ENCODE measurements around the gene CSRNP2. TPM values are rescaled to one million over a fixed set of nuclear protein-coding genes. Genes with fewer than 3 reads are reported as not detected.
A peak's percentile ranks its signal among the peaks of the same experiment; 100 is the strongest.

CSRNP2 gene
- total and polyA plus RNA-seq, 2 of the 13 experiments (the other 11 are each of a cell fraction or from before 2014, with no cell fraction given) = 4.8 to 7.3 TPM

DNA sequence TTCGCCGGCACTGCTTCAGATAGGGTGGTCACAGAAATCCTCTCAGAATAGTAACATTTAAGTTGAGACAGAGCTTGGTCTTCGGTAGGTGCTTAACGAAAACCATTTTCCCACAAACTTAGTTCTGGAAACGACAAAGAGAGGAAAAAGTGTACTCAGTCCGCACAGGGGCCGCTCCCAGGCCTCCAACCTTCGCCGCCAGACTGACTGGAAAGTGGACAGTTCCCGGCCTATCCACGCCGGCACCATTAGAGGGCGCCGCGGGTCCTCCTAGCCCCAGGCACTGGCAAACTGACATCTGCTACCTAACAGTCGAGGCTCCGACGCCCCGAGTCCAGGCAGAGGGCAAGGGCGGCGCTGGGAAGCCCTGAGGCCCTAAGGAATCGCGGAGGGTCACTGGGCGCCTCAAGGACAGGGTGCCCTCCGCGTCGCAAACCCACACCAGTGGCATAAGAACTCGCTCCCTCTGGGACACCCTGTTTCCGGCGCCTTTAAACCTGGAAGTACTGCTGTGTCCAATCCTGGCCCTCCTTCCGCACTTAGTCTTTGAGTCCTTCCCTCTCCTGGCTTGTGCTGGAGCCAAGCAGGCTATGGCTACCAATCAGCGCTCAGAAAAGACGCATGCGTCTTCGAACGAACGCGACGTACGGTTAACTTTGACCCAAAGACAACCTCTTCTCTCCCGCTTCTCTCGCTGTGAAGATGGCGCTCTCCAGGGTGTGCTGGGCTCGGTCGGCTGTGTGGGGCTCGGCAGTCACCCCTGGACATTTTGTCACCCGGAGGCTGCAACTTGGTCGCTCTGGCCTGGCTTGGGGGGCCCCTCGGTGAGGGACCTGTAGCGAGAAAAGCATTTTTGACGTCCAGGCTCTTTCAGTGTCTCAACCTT, 35.5 kb downstream of the CSRNP2 start, which contains the start of gene LETMD1 (continued):
- no peak; the same call in 1 of the 2 replicates for TF ChIP-seq TBX3 (IDR thresholded peaks at IDR 0.05; ENCODE audit: borderline replicate concordance)
- TF ChIP-seq, protein P1, sequence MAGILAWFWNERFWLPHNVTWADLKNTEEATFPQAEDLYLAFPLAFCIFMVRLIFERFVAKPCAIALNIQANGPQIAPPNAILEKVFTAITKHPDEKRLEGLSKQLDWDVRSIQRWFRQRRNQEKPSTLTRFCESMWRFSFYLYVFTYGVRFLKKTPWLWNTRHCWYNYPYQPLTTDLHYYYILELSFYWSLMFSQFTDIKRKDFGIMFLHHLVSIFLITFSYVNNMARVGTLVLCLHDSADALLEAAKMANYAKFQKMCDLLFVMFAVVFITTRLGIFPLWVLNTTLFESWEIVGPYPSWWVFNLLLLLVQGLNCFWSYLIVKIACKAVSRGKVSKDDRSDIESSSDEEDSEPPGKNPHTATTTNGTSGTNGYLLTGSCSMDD (CRISPR knock-in tag; IDR thresholded peaks at IDR 0.05) = no peak
- 0 out of 2 replicates have a peak, but pooled peaks have one; percentile 33 for TF ChIP-seq ZNF816 (CRISPR knock-in tag; IDR thresholded peaks at IDR 0.05; ENCODE audit: borderline replicate concordance)
- TF ChIP-seq, protein P2, sequence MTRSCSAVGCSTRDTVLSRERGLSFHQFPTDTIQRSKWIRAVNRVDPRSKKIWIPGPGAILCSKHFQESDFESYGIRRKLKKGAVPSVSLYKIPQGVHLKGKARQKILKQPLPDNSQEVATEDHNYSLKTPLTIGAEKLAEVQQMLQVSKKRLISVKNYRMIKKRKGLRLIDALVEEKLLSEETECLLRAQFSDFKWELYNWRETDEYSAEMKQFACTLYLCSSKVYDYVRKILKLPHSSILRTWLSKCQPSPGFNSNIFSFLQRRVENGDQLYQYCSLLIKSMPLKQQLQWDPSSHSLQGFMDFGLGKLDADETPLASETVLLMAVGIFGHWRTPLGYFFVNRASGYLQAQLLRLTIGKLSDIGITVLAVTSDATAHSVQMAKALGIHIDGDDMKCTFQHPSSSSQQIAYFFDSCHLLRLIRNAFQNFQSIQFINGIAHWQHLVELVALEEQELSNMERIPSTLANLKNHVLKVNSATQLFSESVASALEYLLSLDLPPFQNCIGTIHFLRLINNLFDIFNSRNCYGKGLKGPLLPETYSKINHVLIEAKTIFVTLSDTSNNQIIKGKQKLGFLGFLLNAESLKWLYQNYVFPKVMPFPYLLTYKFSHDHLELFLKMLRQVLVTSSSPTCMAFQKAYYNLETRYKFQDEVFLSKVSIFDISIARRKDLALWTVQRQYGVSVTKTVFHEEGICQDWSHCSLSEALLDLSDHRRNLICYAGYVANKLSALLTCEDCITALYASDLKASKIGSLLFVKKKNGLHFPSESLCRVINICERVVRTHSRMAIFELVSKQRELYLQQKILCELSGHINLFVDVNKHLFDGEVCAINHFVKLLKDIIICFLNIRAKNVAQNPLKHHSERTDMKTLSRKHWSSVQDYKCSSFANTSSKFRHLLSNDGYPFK (CRISPR knock-in tag; IDR thresholded peaks at IDR 0.05; ENCODE audit: borderline replicate concordance) = peak; percentile 87; the same call in 1 of the 2 replicates
- TF ChIP-seq ZNF891 (CRISPR knock-in tag; IDR thresholded peaks at IDR 0.05) = no peak
- TF ChIP-seq KDM5B (CRISPR knock-in tag; IDR thresholded peaks at IDR 0.05; ENCODE audit: borderline replicate concordance) = peak; percentile 75; the same call in 1 of the 2 replicates
- peak; percentile 73 for TF ChIP-seq ZNF709 (CRISPR knock-in tag; IDR thresholded peaks at IDR 0.05)
- TF ChIP-seq, protein P3, sequence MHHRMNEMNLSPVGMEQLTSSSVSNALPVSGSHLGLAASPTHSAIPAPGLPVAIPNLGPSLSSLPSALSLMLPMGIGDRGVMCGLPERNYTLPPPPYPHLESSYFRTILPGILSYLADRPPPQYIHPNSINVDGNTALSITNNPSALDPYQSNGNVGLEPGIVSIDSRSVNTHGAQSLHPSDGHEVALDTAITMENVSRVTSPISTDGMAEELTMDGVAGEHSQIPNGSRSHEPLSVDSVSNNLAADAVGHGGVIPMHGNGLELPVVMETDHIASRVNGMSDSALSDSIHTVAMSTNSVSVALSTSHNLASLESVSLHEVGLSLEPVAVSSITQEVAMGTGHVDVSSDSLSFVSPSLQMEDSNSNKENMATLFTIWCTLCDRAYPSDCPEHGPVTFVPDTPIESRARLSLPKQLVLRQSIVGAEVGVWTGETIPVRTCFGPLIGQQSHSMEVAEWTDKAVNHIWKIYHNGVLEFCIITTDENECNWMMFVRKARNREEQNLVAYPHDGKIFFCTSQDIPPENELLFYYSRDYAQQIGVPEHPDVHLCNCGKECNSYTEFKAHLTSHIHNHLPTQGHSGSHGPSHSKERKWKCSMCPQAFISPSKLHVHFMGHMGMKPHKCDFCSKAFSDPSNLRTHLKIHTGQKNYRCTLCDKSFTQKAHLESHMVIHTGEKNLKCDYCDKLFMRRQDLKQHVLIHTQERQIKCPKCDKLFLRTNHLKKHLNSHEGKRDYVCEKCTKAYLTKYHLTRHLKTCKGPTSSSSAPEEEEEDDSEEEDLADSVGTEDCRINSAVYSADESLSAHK (CRISPR knock-in tag; IDR thresholded peaks at IDR 0.05; ENCODE audit: borderline replicate concordance) = no peak
- TF ChIP-seq, protein P4, sequence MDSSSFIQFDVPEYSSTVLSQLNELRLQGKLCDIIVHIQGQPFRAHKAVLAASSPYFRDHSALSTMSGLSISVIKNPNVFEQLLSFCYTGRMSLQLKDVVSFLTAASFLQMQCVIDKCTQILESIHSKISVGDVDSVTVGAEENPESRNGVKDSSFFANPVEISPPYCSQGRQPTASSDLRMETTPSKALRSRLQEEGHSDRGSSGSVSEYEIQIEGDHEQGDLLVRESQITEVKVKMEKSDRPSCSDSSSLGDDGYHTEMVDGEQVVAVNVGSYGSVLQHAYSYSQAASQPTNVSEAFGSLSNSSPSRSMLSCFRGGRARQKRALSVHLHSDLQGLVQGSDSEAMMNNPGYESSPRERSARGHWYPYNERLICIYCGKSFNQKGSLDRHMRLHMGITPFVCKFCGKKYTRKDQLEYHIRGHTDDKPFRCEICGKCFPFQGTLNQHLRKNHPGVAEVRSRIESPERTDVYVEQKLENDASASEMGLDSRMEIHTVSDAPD (CRISPR knock-in tag; IDR thresholded peaks at IDR 0.05) = no peak
- peak; percentile 66 for TF ChIP-seq TGIF2 (CRISPR knock-in tag; IDR thresholded peaks at IDR 0.05)
- 0 out of 2 replicates have a peak, but pooled peaks have one; percentile 4 for TF ChIP-seq BHLHE40 (IDR thresholded peaks at IDR 0.05; ENCODE audit: low read length)
- TF ChIP-seq, protein P5, sequence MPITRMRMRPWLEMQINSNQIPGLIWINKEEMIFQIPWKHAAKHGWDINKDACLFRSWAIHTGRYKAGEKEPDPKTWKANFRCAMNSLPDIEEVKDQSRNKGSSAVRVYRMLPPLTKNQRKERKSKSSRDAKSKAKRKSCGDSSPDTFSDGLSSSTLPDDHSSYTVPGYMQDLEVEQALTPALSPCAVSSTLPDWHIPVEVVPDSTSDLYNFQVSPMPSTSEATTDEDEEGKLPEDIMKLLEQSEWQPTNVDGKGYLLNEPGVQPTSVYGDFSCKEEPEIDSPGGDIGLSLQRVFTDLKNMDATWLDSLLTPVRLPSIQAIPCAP (CRISPR knock-in tag; IDR thresholded peaks at IDR 0.05; ENCODE audit: low read depth) = no peak
- TF ChIP-seq PHF21A (CRISPR knock-in tag; IDR thresholded peaks at IDR 0.05) = peak; percentile 83
- TF ChIP-seq ZNF775 (CRISPR knock-in tag; IDR thresholded peaks at IDR 0.05; ENCODE audit: borderline replicate concordance) = peak; percentile 99
- TF ChIP-seq NFIB (CRISPR knock-in tag; IDR thresholded peaks at IDR 0.05; ENCODE audit: borderline replicate concordance) = 0 out of 2 replicates have a peak, but pooled peaks have one; percentile 30
- TF ChIP-seq ZNF337 (CRISPR knock-in tag; IDR thresholded peaks at IDR 0.05; ENCODE audit: borderline replicate concordance, low read depth) = no peak
- no peak for TF ChIP-seq ZFP62 (CRISPR knock-in tag; IDR thresholded peaks at IDR 0.05)
- TF ChIP-seq TOE1 (CRISPR knock-in tag; IDR thresholded peaks at IDR 0.05) = peak; percentile 23; the same call in 1 of the 2 replicates
- TF ChIP-seq, protein P6, sequence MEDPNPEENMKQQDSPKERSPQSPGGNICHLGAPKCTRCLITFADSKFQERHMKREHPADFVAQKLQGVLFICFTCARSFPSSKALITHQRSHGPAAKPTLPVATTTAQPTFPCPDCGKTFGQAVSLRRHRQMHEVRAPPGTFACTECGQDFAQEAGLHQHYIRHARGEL (CRISPR knock-in tag; IDR thresholded peaks at IDR 0.05) = no peak

All from HepG2 (cell line).